ENCODE data around the gene FAAH. TPM values are rescaled to one million over a fixed set of nuclear protein-coding genes. Genes with fewer than 3 reads are reported as not detected.

FAAH gene
- total RNA-seq, 1 donor from 2014 or later: 13.9 TPM

- no peaks in the 10 kb centered on the region for H4K20me1 ChIP-seq (ENCODE audit: low read depth)
- no peak for TF ChIP-seq EZH2phosphoT487 (IDR thresholded peaks at IDR 0.05)
- no peak for TF ChIP-seq EZH2 (IDR thresholded peaks at IDR 0.05)
- TF ChIP-seq CTCF (IDR thresholded peaks at IDR 0.05): no peak
- no peaks in the 10 kb centered on the region for H3K9me3 Mint-ChIP-seq
- H3K9ac ChIP-seq: no peak overlapping the region
- H3K27me3 ChIP-seq: peaks cover under 1% of the 10 kb centered on the region
- no peak for DNase-seq (ENCODE audit: low spot score)
- H3K4me2 ChIP-seq: no peak overlapping the region
- no peaks in the 10 kb centered on the region for H3K4me1 Mint-ChIP-seq
- no peak overlapping the region for H3K4me3 ChIP-seq
- H3K27ac ChIP-seq: no peak overlapping the region
- peaks cover 11% of the 10 kb centered on the region for H3K27me3 Mint-ChIP-seq (ENCODE audit: insufficient read depth, low read depth)
- no peaks in the 10 kb centered on the region for H3K36me3 ChIP-seq
- H2AFZ ChIP-seq (replicated peaks): no peak overlapping the region
- no peaks in the 10 kb centered on the region for H3K36me3 Mint-ChIP-seq
- H3K79me2 ChIP-seq (ENCODE audit: low read depth): no peaks in the 10 kb centered on the region
- H3K4me1 ChIP-seq: no peaks in the 10 kb centered on the region
- no peaks in the 10 kb centered on the region for H3F3A ChIP-seq (ENCODE audit: low read depth)
- no peaks in the 10 kb centered on the region for H3K9me3 ChIP-seq (ENCODE audit: low read depth)
- H3K4me3 Mint-ChIP-seq: peak overlapping the region; percentile 4
- peak overlapping the region; percentile 55 for H3K27ac Mint-ChIP-seq
Measured at GRCh38 chr1:46425726-46426125, 31.6 kb downstream of the FAAH start.

DNA sequence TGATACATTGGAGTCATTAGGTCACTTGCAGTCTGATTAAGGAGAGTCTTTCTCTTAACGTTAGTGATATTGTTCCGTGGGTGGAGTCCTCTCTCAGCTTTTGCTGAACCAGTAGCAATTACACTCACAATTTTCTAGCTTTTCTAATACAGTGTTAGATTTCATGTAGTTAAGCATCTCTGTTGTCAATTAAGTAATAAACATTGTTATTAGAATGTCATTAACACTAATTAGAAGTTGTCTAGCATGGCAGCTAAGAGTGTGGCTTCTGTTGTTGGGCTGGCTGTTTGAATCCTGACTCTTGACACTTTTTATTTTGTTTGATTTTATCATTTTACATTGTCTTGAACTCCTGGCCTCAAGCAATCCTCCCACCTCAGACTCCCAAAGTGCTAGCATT is 33.4 kb downstream of the FAAH start:
- H2AFZ ChIP-seq (replicated peaks): no peak overlapping the region
- no peak overlapping the region for H3K4me2 ChIP-seq
- H3K4me1 ChIP-seq: no peaks in the 10 kb centered on the region
- H3K27me3 Mint-ChIP-seq (ENCODE audit: insufficient read depth, low read depth): peaks cover 9% of the 10 kb centered on the region
- H3K4me3 Mint-ChIP-seq: no peak overlapping the region
- no peak overlapping the region for H3K27ac ChIP-seq
- no peaks in the 10 kb centered on the region for H4K20me1 ChIP-seq (ENCODE audit: low read depth)
- DNase-seq (ENCODE audit: low spot score): no peak
- no peak overlapping the region for H3K9ac ChIP-seq
- no peaks in the 10 kb centered on the region for H3K79me2 ChIP-seq (ENCODE audit: low read depth)
- no peak for TF ChIP-seq EZH2 (IDR thresholded peaks at IDR 0.05)
- no peak for TF ChIP-seq CTCF (IDR thresholded peaks at IDR 0.05)
- no peak for TF ChIP-seq EZH2phosphoT487 (IDR thresholded peaks at IDR 0.05)
- no peak overlapping the region for H3K27ac Mint-ChIP-seq
- no peaks in the 10 kb centered on the region for H3K27me3 ChIP-seq
- H3K4me1 Mint-ChIP-seq: peaks cover 2% of the 10 kb centered on the region
- H3K4me3 ChIP-seq: no peak overlapping the region
- H3F3A ChIP-seq (ENCODE audit: low read depth): no peaks in the 10 kb centered on the region
- H3K9me3 Mint-ChIP-seq: no peaks in the 10 kb centered on the region
- H3K36me3 ChIP-seq: no peaks in the 10 kb centered on the region
- no peaks in the 10 kb centered on the region for H3K36me3 Mint-ChIP-seq
- no peaks in the 10 kb centered on the region for H3K9me3 ChIP-seq (ENCODE audit: low read depth)

- Mint-ChIP-seq H3K27me3 (ENCODE audit: insufficient read depth, low read depth) (peaks cover 7% of the 10 kb centered on the region), H3K4me3 (no peak overlapping the region), H3K27ac (no peak overlapping the region), H3K9me3 (no peaks in the 10 kb centered on the region), H3K36me3 (no peaks in the 10 kb centered on the region), H3K4me1 (peaks cover 10% of the 10 kb centered on the region)
- Histone ChIP-seq H3K4me2 (no peak overlapping the region), H3K79me2 (ENCODE audit: low read depth) (no peaks in the 10 kb centered on the region), H3K27ac (no peak overlapping the region), H3K9me3 (ENCODE audit: low read depth) (no peaks in the 10 kb centered on the region), H3K9ac (no peak overlapping the region), H3K27me3 (no peaks in the 10 kb centered on the region), H3K36me3 (no peaks in the 10 kb centered on the region), H3F3A (ENCODE audit: low read depth) (no peaks in the 10 kb centered on the region), H3K4me1 (no peaks in the 10 kb centered on the region), H2AFZ (replicated peaks) (no peak overlapping the region), H3K4me3 (no peak overlapping the region), H4K20me1 (ENCODE audit: low read depth) (no peaks in the 10 kb centered on the region)
- TF ChIP-seq EZH2phosphoT487 (IDR thresholded peaks at IDR 0.05) (no peak), CTCF (IDR thresholded peaks at IDR 0.05) (no peak), EZH2 (IDR thresholded peaks at IDR 0.05) (no peak)
- DNase-seq (ENCODE audit: low spot score): no peak
Measured at GRCh38 chr1:46429436-46429835, 35.3 kb downstream of the FAAH start.

Data from neural progenitor cell (in vitro differentiated cells).